Heart left ventricle (tissue), 13 donors: ENCODE results near the gene RNF39.

Experiments used
- CTCF ChIP-seq, 12 donors: fragments of 200-600 bp; sonication (generic) in 4 of 12; IDR thresholded peaks; one replicate each; pipeline versions ENCODE4 v1.5.0 to v1.8.0; 2018 to 2022; ENCODE audit warnings: antibody characterized with exemption in 12 of 12, mild to moderate bottlenecking in 5 of 12
- POLR2A ChIP-seq, 2 donors: fragments of 450-650 bp; IDR thresholded peaks; one replicate each; pipeline ENCODE4 v1.6.1; 2017; ENCODE audit warnings: antibody characterized with exemption in 2 of 2, mild to moderate bottlenecking in 2 of 2, moderate library complexity in 2 of 2
- donor health status: ischemic (EF 13 %, LVEDD 7.1; RV severe dilation, severe dysfunction).
- donor health status: DM: no; HTN: yes; CAD: no.
- donor health status: DM: no; HTN: no; CAD: no.
- donor health status: ischemic (EF 25% LVEDD 6.9; RV normal size, moderate dysfunction).
- donor health status: ischemic (EF 25% LVEDD 5.7; RV mildly dilated, moderate dysfunction).
- donor health status: ischemic (EF 35%, LVEDD 5.7; RV mildly dilated, moderate dysfunction).
- donor health status: nonischemic (EF 11% LVEDD 7.7; RV severe dilation, severe dysfunction).
- donor health status: DM: yes; HTN: yes; CAD: no.
- donor health status: PGD.
- donor health status: ischemic (EF 29% LVEDD 5.4; RV normal size, mild dysfunction).
- donor health status: nonischemic (EF 23%, LVEDD 6.1; RV moderate dilation, normal function).

DNA sequence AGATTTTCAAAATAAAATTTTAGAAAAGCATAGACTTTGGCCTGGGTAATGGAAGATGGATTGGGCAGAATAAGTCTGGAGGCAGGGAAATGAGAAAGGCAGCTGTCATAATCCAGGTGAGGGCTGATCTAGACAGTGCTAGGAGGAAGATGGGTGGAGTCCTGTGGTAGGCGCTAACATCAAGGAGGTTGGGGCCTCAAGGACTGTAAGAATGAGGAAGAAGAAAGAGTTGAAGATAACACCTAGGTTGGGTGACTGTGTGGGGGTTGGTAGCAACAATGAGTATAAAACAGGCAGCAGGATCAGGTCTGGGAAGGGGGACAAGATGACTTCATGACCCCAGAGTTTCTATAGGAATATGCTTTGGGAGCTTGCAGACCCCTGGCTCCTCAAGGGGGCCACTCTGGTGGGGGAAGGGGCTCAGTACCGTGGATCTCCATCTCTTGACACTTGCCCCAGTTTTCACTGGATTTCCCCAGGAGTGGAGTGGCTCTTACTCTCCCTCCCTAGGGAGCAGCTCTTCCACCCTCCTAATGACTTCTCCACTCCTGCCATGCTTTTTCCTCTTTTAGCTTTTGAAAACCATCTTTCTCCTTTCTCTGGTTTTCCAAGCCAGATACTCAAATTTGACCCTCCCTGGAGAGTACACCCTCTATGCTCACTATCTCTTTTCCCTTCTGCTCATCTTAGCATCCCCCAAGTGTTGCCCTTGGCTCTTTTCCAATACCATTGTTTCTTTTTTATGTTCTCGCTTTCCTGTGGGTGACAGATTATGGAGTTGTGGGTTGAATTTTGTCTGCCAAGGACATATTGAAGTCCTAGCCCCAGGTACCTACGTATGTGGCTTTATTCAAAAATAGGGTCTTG lies 22.6 kb upstream of the RNF39 start:
- no peak for TF ChIP-seq CTCF (IDR thresholded peaks at IDR 0.05)
- TF ChIP-seq POLR2A (IDR thresholded peaks at IDR 0.05) = no peak
